GM12892 (cell line): ENCODE data around the gene NCL.

ENCODE experiments used
- DNase-seq: peaks from one replicate; pipeline ENCODE4 v3.0.0; 2011; ENCODE audit not compliant: insufficient read length
- FAIRE-seq: peaks from 2 replicates; lab custom pipeline; 2011; peaks lifted over from hg19 to GRCh38; lab: Jason Lieb, UNC
- POLR2A ChIP-seq: IDR thresholded peaks from 2 replicates; pipeline ENCODE4 v1.6.1; 2011; ENCODE audit warnings: low read depth, low read length, control low read depth
- POLR2AphosphoS5 ChIP-seq: IDR thresholded peaks from 2 replicates; pipeline ENCODE4 v1.6.1; 2011; ENCODE audit warnings: low read depth, low read length, control low read depth
- TAF1 ChIP-seq: IDR thresholded peaks from 2 replicates; pipeline ENCODE4 v1.6.1; 2011; ENCODE audit warnings: low read depth, mild to moderate bottlenecking, control low read depth, low read length, borderline replicate concordance

The NCL gene

GRCh38 chr2:231425811-231426703, 38.2 kb downstream of the NCL start:
- DNase-seq = no peak
- no peak for FAIRE-seq
- no peak for TF ChIP-seq POLR2AphosphoS5
- no peak for TF ChIP-seq POLR2A
- TF ChIP-seq TAF1 = no peak

DNA sequence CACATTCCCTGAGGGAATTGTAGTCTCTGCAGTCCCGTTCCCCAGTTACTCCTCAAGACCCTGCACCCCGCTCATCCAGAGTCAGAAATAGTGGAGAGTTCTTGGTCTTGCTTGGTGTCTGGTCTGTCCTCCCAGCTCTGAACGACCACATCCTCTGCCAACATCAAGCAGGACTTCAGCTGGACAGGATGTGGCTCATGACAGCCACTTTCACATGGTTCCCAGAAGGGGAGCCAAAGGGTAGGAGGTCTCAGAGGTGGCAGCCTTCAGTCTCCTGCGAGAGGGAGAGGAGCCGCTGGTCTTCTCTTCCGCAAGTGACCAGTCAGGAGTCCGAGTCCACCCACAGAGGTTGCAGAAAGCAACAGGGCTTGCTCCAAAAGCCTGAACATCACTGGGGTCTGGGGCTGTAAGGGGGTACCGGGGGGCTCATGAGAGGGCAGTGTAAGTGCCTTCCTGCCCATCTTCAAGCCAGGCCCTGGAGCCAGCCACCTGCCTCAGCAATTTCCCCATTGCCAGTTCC, 38.9 kb downstream of the NCL start:
- DNase-seq = no peak
- TF ChIP-seq POLR2AphosphoS5 = no peak
- TF ChIP-seq POLR2A = no peak
- TF ChIP-seq TAF1 = no peak
- no peak for FAIRE-seq

DNA sequence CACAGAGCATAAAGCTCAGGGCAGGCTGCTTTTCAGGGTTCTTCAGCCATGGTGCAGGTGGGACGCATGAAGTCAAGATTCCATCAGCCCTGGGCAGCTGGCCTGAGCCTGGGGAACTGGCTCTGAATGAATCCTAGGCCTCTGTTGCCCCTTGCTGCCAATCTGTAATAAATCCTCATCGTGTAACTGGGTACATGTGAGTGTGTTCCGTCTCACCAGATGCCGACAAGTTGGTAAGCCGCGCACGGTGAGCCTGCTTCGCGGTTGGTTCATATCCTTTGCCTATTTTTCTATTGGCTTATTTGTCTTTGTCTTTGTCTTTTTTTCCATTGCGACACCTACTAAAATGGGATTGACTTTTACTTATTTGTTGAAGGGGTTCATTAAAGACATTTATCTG, 41.1 kb downstream of the NCL start:
- DNase-seq = no peak
- TF ChIP-seq POLR2AphosphoS5 = no peak
- no peak for TF ChIP-seq TAF1
- TF ChIP-seq POLR2A = no peak
- no peak for FAIRE-seq

GRCh38 chr2:231422056-231422455, 42.2 kb downstream of the NCL start:
- DNase-seq (no peak), FAIRE-seq (no peak)
- TF ChIP-seq POLR2AphosphoS5 = no peak
- no peak for TF ChIP-seq TAF1
- TF ChIP-seq POLR2A = no peak

- no peak for FAIRE-seq
- no peak for DNase-seq
- no peak for TF ChIP-seq TAF1
These were observed 43.2 kb downstream of the NCL start for GRCh38 chr2:231421051-231421580.

GRCh38 chr2:231418820-231419640, 45.3 kb downstream of the NCL start:
- DNase-seq = no peak
- FAIRE-seq = no peak
- TF ChIP-seq POLR2A = no peak
- TF ChIP-seq TAF1 = no peak
- TF ChIP-seq POLR2AphosphoS5 = no peak

GRCh38 chr2:231415029-231415428, 49.3 kb downstream of the NCL start:
- DNase-seq = no peak
- no peak for FAIRE-seq
- TF ChIP-seq POLR2AphosphoS5 (no peak), TAF1 (no peak), POLR2A (no peak)

GRCh38 chr2:231413921-231414476, 50.3 kb downstream of the NCL start:
- TF ChIP-seq POLR2A (no peak), POLR2AphosphoS5 (no peak), TAF1 (no peak)
- FAIRE-seq (no peak), DNase-seq (no peak)

- no peak for FAIRE-seq
- TF ChIP-seq POLR2A (no peak), TAF1 (no peak), POLR2AphosphoS5 (no peak)
- DNase-seq = no peak
These were observed 50.8 kb downstream of the NCL start for GRCh38 chr2:231413456-231413855.

DNA sequence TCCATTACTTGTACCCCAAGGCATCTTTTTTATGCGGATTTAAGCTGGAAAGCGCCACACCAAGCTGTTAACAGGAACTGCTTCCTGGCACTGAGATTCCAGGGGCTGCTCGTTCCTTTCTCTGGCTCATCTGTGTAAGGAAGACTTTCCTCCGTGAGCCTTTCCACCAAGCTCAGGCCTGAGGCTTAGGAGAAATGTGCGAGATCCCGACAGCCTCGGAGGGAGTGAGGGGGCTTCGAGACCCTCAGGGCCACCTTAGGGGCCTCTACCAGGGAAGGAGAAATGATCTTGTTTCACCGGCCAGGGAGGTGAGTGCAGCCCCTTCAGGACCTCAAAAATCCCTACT, 51.7 kb downstream of the NCL start:
- no peak for FAIRE-seq
- TF ChIP-seq POLR2A (no peak), TAF1 (no peak), POLR2AphosphoS5 (no peak)

GRCh38 chr2:231411831-231412617, 52.3 kb downstream of the NCL start:
- peak; percentile 96 for FAIRE-seq

More for the DNA sequence above, 51.7 kb downstream of the NCL start:
- DNase-seq = no peak

More at GRCh38 chr2:231411831-231412617, 52.3 kb downstream of the NCL start:
- peak; percentile 78 for DNase-seq
- TF ChIP-seq POLR2A = no peak; the same call in 1 of the 2 replicates
- TF ChIP-seq TAF1 = no peak
- no peak for TF ChIP-seq POLR2AphosphoS5
